Measurements from ENCODE around the gene DPF3.

Gene DPF3

GRCh38 chr14:72818998-72819397 is 74.9 kb downstream of the DPF3 start:
- TF ChIP-seq, protein P1, sequence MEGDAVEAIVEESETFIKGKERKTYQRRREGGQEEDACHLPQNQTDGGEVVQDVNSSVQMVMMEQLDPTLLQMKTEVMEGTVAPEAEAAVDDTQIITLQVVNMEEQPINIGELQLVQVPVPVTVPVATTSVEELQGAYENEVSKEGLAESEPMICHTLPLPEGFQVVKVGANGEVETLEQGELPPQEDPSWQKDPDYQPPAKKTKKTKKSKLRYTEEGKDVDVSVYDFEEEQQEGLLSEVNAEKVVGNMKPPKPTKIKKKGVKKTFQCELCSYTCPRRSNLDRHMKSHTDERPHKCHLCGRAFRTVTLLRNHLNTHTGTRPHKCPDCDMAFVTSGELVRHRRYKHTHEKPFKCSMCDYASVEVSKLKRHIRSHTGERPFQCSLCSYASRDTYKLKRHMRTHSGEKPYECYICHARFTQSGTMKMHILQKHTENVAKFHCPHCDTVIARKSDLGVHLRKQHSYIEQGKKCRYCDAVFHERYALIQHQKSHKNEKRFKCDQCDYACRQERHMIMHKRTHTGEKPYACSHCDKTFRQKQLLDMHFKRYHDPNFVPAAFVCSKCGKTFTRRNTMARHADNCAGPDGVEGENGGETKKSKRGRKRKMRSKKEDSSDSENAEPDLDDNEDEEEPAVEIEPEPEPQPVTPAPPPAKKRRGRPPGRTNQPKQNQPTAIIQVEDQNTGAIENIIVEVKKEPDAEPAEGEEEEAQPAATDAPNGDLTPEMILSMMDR (IDR thresholded peaks at IDR 0.05; ENCODE audit: borderline replicate concordance, insufficient read depth, low read depth, low read length) = no peak
- no peak overlapping the region for H3K4me3 ChIP-seq (ENCODE audit: low read depth, low read length)

GRCh38 chr14:72816287-72816686 is 77.6 kb downstream of the DPF3 start:
- TF ChIP-seq, protein P1 (IDR thresholded peaks at IDR 0.05; ENCODE audit: borderline replicate concordance, insufficient read depth, low read depth, low read length) = no peak
- no peak overlapping the region for H3K4me3 ChIP-seq (ENCODE audit: low read depth, low read length)

DNA sequence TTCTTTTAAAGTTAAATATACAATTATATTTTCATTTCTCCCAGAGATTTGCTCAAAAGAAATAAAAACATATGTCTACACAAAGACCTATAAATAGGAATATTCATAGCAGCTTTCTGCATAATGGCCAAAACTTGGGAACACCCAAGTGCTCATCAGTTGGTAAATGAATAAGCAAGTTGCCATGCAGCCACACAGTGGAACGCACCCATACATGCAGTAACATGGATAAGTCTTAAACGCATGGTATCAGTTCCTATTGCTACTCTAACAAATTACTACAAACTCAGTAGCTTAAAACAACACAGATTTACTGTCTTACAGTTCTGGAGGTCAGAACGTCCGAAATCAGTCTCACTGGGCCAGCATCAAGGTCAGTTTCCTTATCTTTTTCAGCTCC is 78.5 kb downstream of the DPF3 start:
- TF ChIP-seq, protein P1 (IDR thresholded peaks at IDR 0.05; ENCODE audit: borderline replicate concordance, insufficient read depth, low read depth, low read length) = no peak
- H3K4me3 ChIP-seq (ENCODE audit: low read depth, low read length) = no peak overlapping the region

DNA sequence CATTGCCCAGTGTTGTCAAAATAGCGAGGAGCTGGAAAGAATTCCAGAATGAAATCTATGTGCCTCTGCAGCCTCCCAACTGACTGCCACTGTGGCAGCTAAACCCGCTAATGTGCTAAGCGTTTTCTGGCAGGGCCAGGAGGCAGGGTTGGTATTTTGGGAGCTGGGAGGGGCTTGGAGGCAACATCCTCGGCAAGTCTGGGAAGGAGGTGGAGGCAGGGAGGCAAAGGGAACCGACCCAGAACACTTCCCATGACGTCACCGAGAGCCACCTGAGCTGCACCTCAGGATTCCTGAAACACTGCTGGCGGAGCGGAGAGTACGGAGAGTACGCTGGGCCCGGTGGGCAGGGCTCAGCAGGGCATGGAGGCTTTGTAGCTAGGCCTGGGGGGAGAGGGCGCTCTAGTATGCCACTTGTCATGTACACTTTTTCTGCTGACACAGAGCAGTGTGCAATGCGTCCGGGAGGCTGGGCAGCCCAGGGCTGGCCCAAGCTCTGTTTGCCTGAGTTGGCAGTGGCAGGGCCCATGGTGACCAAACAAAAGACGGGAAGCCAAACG is 81.5 kb downstream of the DPF3 start:
- no peak overlapping the region for H3K4me3 ChIP-seq (ENCODE audit: low read depth, low read length)
- TF ChIP-seq, protein P1 (IDR thresholded peaks at IDR 0.05; ENCODE audit: borderline replicate concordance, insufficient read depth, low read depth, low read length) = no peak

- TF ChIP-seq, protein P1 (IDR thresholded peaks at IDR 0.05; ENCODE audit: borderline replicate concordance, insufficient read depth, low read depth, low read length) = no peak
- no peak overlapping the region for H3K4me3 ChIP-seq (ENCODE audit: low read depth, low read length)
Observed at GRCh38 chr14:72810201-72810600, 83.7 kb downstream of the DPF3 start.

DNA sequence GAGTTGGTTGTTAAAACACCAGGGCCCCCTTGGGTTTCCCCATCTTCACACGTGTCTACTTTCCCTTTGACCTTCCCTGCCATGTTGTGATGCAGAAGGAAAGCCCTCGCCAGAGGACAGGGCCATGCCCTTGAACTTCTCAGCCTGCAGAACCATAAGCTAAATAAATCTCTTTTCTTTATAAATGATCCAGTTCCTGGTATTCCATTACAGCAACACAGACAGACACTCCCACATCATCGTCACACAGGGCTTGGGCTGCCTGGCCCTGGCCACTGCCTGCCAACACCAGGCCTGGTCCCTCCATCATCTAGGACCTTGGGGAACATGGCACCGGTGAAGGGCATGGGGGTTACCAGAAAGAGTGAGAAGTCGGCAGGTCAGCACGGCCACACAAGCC is 84.8 kb downstream of the DPF3 start:
- TF ChIP-seq, protein P1 (IDR thresholded peaks at IDR 0.05; ENCODE audit: borderline replicate concordance, insufficient read depth, low read depth, low read length) = no peak
- H3K4me3 ChIP-seq (ENCODE audit: low read depth, low read length) = no peak overlapping the region

DNA sequence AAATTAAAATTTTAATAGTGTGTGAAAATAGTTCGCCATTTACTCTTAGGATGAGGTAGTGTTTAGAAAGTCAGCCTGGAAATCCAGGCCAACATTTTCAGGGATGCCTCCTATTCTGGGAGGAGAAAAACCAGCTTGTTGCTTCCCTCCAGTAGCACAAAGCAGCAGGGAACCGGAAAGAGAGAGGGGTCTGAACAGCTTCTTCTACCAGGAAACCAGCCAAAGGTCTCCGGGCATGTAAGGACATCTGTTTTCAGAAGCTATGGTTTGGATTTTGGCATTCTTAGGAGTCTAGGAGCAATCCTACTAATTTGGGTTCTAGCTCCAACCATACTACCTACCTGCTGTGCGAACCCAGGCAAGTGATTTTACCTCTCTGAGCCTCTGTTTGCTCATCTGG is 85.3 kb downstream of the DPF3 start:
- no peak overlapping the region for H3K4me3 ChIP-seq (ENCODE audit: low read depth, low read length)
- TF ChIP-seq, protein P1 (IDR thresholded peaks at IDR 0.05; ENCODE audit: borderline replicate concordance, insufficient read depth, low read depth, low read length) = no peak
